ENCODE results near the gene TTLL10.

GRCh38 chr1:1146026-1146425 lies 27.7 kb upstream of the TTLL10 start:
- TF ChIP-seq EZH2phosphoT487 (IDR thresholded peaks at IDR 0.05; ENCODE audit: insufficient read depth, low read depth) (no peak), EZH2 (IDR thresholded peaks at IDR 0.05; ENCODE audit: insufficient read depth, poor library complexity, severe bottlenecking) (no peak)

Data from GM23248 (cell line).